Measurements from ENCODE around the gene ITIH5. TPM values are rescaled to one million over a fixed set of nuclear protein-coding genes. Genes with fewer than 3 reads are reported as not detected.
A peak's percentile ranks its signal among the peaks of the same experiment; 100 is the strongest.

ITIH5 gene
- total and polyA plus RNA-seq, 2 donors (not counting 1 experiment from before 2014, with no cell fraction given): 0.22 to 12.4 TPM

DNA sequence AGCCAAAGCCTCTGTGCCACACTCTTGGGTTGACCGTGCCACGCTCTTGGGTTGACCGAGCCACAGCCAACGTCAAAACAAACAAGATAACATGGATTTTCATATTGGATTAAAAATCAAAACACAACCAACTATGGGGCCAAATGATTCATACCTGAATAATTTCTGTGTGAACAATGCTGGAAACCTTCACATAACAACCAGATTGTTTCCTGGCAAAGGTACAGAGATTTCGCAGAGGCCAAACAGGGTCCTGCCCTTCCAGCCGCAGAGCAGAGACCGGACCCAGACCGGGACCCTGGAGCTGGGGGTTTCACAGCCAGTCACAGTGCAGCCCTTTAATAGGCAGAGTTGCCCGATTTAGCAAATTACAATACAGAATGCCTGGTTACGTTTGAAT, 40.5 kb downstream of the ITIH5 start:
- H3K36me3 ChIP-seq (ENCODE audit: control insufficient read depth, insufficient read depth, low read length): no peaks in the 10 kb centered on the region
- H3K79me2 ChIP-seq (ENCODE audit: control insufficient read depth, insufficient read depth, low read length): no peaks in the 10 kb centered on the region
- no peak overlapping the region for H3K27ac ChIP-seq (ENCODE audit: insufficient read depth, low read length)
- no peak overlapping the region for H3K4me3 ChIP-seq (replicated peaks in 1 of 4; ENCODE audit: control extremely low read depth in 1 of 4, insufficient read depth in 1 of 4, low read depth in 3 of 4, low read length in 4 of 4)
- H3K9me3 ChIP-seq (ENCODE audit: control insufficient read depth, insufficient read depth, low read depth, low read length): peaks cover 3% of the 10 kb centered on the region
- no peak for TF ChIP-seq EZH2 (IDR thresholded peaks at IDR 0.05; ENCODE audit: low read length, missing control alignments)
- TF ChIP-seq CTCF (conservative IDR thresholded peaks at IDR 0.05 in 1 of 2, IDR thresholded peaks at IDR 0.05 in 1 of 2; ENCODE audit: low read depth in 1 of 2, low read length in 2 of 2): no peak
- no peak overlapping the region for H3K9ac ChIP-seq (ENCODE audit: insufficient read depth, low read length)
- no peaks in the 10 kb centered on the region for H3K4me1 ChIP-seq (ENCODE audit: control insufficient read depth, extremely low read depth, insufficient read depth, low read length)
- no peak for DNase-seq (ENCODE audit: low read depth in 2 of 2)
- H3K27me3 ChIP-seq (ENCODE audit: control insufficient read depth, insufficient read depth, low read length): no peaks in the 10 kb centered on the region
- no peaks in the 10 kb centered on the region for H4K20me1 ChIP-seq (ENCODE audit: control insufficient read depth, extremely low read depth, insufficient read depth, low read length)
- H3K4me2 ChIP-seq (ENCODE audit: extremely low read depth, insufficient read depth, low read length): no peak overlapping the region
- no peak overlapping the region for H2AFZ ChIP-seq (ENCODE audit: low read length)

- TF ChIP-seq EZH2 (IDR thresholded peaks at IDR 0.05; ENCODE audit: low read length, missing control alignments): no peak
- H3K9me3 ChIP-seq (ENCODE audit: control insufficient read depth, insufficient read depth, low read depth, low read length): peaks cover 3% of the 10 kb centered on the region
- no peak overlapping the region for H3K4me3 ChIP-seq (replicated peaks in 1 of 4; ENCODE audit: control extremely low read depth in 1 of 4, insufficient read depth in 1 of 4, low read depth in 3 of 4, low read length in 4 of 4)
- H3K27me3 ChIP-seq (ENCODE audit: control insufficient read depth, insufficient read depth, low read length): no peaks in the 10 kb centered on the region
- H3K36me3 ChIP-seq (ENCODE audit: control insufficient read depth, insufficient read depth, low read length): no peaks in the 10 kb centered on the region
- H3K4me1 ChIP-seq (ENCODE audit: control insufficient read depth, extremely low read depth, insufficient read depth, low read length): no peaks in the 10 kb centered on the region
- H4K20me1 ChIP-seq (ENCODE audit: control insufficient read depth, extremely low read depth, insufficient read depth, low read length): no peaks in the 10 kb centered on the region
- H3K9ac ChIP-seq (ENCODE audit: insufficient read depth, low read length): no peak overlapping the region
- DNase-seq (ENCODE audit: low read depth in 2 of 2): peak in 1 of 2 donors; percentile 17
- H3K4me2 ChIP-seq (ENCODE audit: extremely low read depth, insufficient read depth, low read length): no peak overlapping the region
- no peak overlapping the region for H2AFZ ChIP-seq (ENCODE audit: low read length)
- no peak overlapping the region for H3K27ac ChIP-seq (ENCODE audit: insufficient read depth, low read length)
- H3K79me2 ChIP-seq (ENCODE audit: control insufficient read depth, insufficient read depth, low read length): no peaks in the 10 kb centered on the region
Measured at GRCh38 chr10:7625836-7626235, 40.9 kb downstream of the ITIH5 start.

- Histone ChIP-seq H3K27ac (ENCODE audit: insufficient read depth, low read length) (no peak overlapping the region), H3K36me3 (ENCODE audit: control insufficient read depth, insufficient read depth, low read length) (no peaks in the 10 kb centered on the region), H3K9ac (ENCODE audit: insufficient read depth, low read length) (no peak overlapping the region), H3K4me3 (replicated peaks in 1 of 4; ENCODE audit: control extremely low read depth in 1 of 4, insufficient read depth in 1 of 4, low read depth in 3 of 4, low read length in 4 of 4) (no peak overlapping the region), H3K27me3 (ENCODE audit: control insufficient read depth, insufficient read depth, low read length) (no peaks in the 10 kb centered on the region), H2AFZ (ENCODE audit: low read length) (no peak overlapping the region), H3K9me3 (ENCODE audit: control insufficient read depth, insufficient read depth, low read depth, low read length) (peaks cover 3% of the 10 kb centered on the region), H3K4me2 (ENCODE audit: extremely low read depth, insufficient read depth, low read length) (no peak overlapping the region), H3K79me2 (ENCODE audit: control insufficient read depth, insufficient read depth, low read length) (no peaks in the 10 kb centered on the region), H4K20me1 (ENCODE audit: control insufficient read depth, extremely low read depth, insufficient read depth, low read length) (no peaks in the 10 kb centered on the region), H3K4me1 (ENCODE audit: control insufficient read depth, extremely low read depth, insufficient read depth, low read length) (no peaks in the 10 kb centered on the region)
- TF ChIP-seq CTCF (conservative IDR thresholded peaks at IDR 0.05 in 1 of 2, IDR thresholded peaks at IDR 0.05 in 1 of 2; ENCODE audit: low read depth in 1 of 2, low read length in 2 of 2) (no peak), EZH2 (IDR thresholded peaks at IDR 0.05; ENCODE audit: low read length, missing control alignments) (no peak)
- DNase-seq (ENCODE audit: low read depth in 2 of 2): no peak
Measured at GRCh38 chr10:7625009-7625408, 41.8 kb downstream of the ITIH5 start.

Measured in fibroblast of lung (primary cell).